Measurements from ENCODE around the gene KCTD12. TPM values are rescaled to one million over a fixed set of nuclear protein-coding genes. Genes with fewer than 3 reads are reported as not detected.

The KCTD12 gene
- total RNA-seq, 1 donor, result 29.1 TPM

DNA sequence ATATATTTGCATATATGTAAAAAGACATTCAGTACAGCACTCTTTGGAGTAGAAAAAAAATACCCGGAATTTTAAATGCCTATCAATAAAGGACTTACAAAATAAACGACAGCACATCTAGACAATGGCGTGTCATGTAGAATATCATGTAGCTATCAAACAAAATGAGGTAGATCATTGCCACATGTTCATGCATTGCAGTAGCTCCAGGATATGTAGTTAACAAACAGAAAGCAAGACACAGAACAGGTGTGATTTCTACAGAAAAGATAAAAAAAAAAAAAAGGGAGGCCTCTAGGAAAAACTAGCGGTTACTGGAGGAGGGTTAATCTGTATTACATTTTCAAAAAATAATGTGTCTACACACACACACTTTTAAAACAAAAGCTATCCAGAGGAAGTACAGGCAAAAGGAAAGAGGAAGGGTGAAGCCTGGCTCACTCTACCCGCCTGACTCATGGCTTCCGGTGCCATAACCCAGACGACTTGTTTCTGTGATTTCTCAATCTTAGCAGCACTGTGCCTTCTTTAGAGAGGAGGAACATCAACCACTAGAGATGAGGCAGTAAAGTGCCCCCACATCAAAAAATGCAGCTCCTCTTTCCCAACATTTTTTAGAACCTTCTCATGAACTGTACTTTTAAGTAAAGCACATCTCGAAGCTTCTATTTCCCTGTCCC is 6.9 kb downstream of the KCTD12 start:
- Histone ChIP-seq H3K27me3 (ENCODE audit: insufficient read depth, low read length) (no peaks in the 10 kb centered on the region), H3K9me3 (ENCODE audit: low read depth, low read length) (no peaks in the 10 kb centered on the region), H3K4me3 (ENCODE audit: low read length) (no peak overlapping the region), H3K4me1 (ENCODE audit: insufficient read depth, low read length) (peaks cover 38% of the 10 kb centered on the region)

GRCh38 chr13:76878043-76878442 is 8.2 kb downstream of the KCTD12 start:
- Histone ChIP-seq H3K4me3 (ENCODE audit: low read length) (no peak overlapping the region), H3K4me1 (ENCODE audit: insufficient read depth, low read length) (peaks cover 40% of the 10 kb centered on the region), H3K27me3 (ENCODE audit: insufficient read depth, low read length) (no peaks in the 10 kb centered on the region)

GRCh38 chr13:76875271-76875815 is 10.9 kb downstream of the KCTD12 start:
- no peak overlapping the region for H3K4me3 ChIP-seq (ENCODE audit: low read length)
- peaks cover 34% of the 10 kb centered on the region for H3K4me1 ChIP-seq (ENCODE audit: insufficient read depth, low read length)
- H3K27me3 ChIP-seq (ENCODE audit: insufficient read depth, low read length), result peaks cover 2% of the 10 kb centered on the region
- H3K9me3 ChIP-seq (ENCODE audit: low read depth, low read length), result no peaks in the 10 kb centered on the region

More at GRCh38 chr13:76878043-76878442, 8.2 kb downstream of the KCTD12 start:
- no peaks in the 10 kb centered on the region for H3K9me3 ChIP-seq (ENCODE audit: low read depth, low read length)

DNA sequence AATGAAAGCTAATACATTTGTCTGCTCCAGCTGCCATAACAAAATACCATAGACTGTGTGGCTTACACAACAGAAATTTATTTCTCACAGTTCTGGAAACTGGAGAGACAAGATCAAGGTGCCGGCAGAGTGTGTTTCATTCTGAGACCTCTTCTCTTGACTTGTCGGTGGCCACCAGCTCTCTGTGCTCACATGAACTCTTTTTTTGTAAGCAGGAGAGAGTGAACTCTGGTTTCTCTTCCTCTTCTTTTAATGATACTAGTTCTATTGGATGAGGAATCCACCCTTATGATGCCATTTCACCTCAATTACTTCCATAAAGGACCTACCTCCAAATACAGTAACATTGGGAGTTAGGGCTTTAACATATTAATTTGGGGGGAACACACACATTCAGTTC is 11.7 kb downstream of the KCTD12 start:
- no peaks in the 10 kb centered on the region for H3K9me3 ChIP-seq (ENCODE audit: low read depth, low read length)
- H3K4me1 ChIP-seq (ENCODE audit: insufficient read depth, low read length), result peaks cover 28% of the 10 kb centered on the region
- H3K27me3 ChIP-seq (ENCODE audit: insufficient read depth, low read length), result peaks cover 2% of the 10 kb centered on the region
- no peak overlapping the region for H3K4me3 ChIP-seq (ENCODE audit: low read length)

DNA sequence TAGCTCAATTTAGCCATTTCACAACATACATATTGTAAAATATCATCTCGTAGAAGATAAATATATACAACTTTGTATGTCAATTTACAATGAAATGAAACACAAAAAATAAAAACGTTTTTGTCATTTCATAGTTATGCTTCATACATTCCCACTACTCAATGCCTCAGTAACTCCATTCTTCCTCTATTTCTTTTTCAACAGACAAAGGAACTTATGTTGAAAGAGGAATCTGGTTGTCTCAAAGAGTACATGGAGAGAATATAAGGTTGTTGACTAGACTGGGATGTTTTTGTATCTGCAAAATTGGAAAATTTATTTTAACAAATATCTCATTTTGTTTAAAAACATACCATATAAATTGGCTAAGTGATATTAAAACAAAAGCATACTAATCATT is 12.8 kb downstream of the KCTD12 start:
- Histone ChIP-seq H3K4me1 (ENCODE audit: insufficient read depth, low read length) (peaks cover 17% of the 10 kb centered on the region), H3K27me3 (ENCODE audit: insufficient read depth, low read length) (peaks cover 2% of the 10 kb centered on the region)

GRCh38 chr13:76872675-76873074 is 13.5 kb downstream of the KCTD12 start:
- H3K9me3 ChIP-seq (ENCODE audit: low read depth, low read length), result no peaks in the 10 kb centered on the region
- no peak overlapping the region for H3K4me3 ChIP-seq (ENCODE audit: low read length)
- peaks cover 10% of the 10 kb centered on the region for H3K4me1 ChIP-seq (ENCODE audit: insufficient read depth, low read length)

More for the DNA sequence above, 12.8 kb downstream of the KCTD12 start:
- H3K4me3 ChIP-seq (ENCODE audit: low read length), result no peak overlapping the region
- H3K9me3 ChIP-seq (ENCODE audit: low read depth, low read length), result no peaks in the 10 kb centered on the region

GRCh38 chr13:76871432-76871831 is 14.8 kb downstream of the KCTD12 start:
- Histone ChIP-seq H3K9me3 (ENCODE audit: low read depth, low read length) (no peaks in the 10 kb centered on the region), H3K4me3 (ENCODE audit: low read length) (no peak overlapping the region), H3K4me1 (ENCODE audit: insufficient read depth, low read length) (peaks cover 9% of the 10 kb centered on the region), H3K27me3 (ENCODE audit: insufficient read depth, low read length) (peaks cover 2% of the 10 kb centered on the region)

More at GRCh38 chr13:76872675-76873074, 13.5 kb downstream of the KCTD12 start:
- H3K27me3 ChIP-seq (ENCODE audit: insufficient read depth, low read length), result peaks cover 2% of the 10 kb centered on the region

GRCh38 chr13:76868371-76868770 is 17.8 kb downstream of the KCTD12 start:
- Histone ChIP-seq H3K4me1 (ENCODE audit: insufficient read depth, low read length) (no peaks in the 10 kb centered on the region), H3K27me3 (ENCODE audit: insufficient read depth, low read length) (peaks cover 6% of the 10 kb centered on the region), H3K9me3 (ENCODE audit: low read depth, low read length) (no peaks in the 10 kb centered on the region), H3K4me3 (ENCODE audit: low read length) (no peak overlapping the region)

DNA sequence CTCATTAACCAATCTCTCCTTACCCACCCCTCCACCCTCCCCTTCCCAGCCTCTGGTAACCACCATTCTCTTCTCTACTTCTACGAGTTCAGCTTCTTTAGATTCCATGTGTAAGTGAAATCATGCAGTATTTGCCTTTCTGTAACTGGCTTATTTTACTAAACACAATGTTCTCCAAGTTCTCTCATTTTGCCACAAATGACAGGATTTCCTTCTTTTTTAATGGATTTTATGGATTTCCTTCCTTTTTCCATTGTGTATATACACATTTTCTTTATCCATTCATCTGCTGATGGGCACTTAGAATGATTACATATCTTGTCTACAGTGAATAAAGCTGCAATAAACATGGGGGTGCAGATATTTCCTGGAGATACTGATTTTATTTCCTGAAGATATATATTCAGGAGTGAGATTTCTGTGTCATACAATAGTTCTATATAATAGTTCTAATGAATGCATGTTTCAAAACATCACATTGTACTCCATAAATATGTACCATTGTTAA is 20.2 kb downstream of the KCTD12 start:
- no peak overlapping the region for H3K4me3 ChIP-seq (ENCODE audit: low read length)
- H3K4me1 ChIP-seq (ENCODE audit: insufficient read depth, low read length), result no peaks in the 10 kb centered on the region
- H3K27me3 ChIP-seq (ENCODE audit: insufficient read depth, low read length), result peaks cover 4% of the 10 kb centered on the region
- no peaks in the 10 kb centered on the region for H3K9me3 ChIP-seq (ENCODE audit: low read depth, low read length)

DNA sequence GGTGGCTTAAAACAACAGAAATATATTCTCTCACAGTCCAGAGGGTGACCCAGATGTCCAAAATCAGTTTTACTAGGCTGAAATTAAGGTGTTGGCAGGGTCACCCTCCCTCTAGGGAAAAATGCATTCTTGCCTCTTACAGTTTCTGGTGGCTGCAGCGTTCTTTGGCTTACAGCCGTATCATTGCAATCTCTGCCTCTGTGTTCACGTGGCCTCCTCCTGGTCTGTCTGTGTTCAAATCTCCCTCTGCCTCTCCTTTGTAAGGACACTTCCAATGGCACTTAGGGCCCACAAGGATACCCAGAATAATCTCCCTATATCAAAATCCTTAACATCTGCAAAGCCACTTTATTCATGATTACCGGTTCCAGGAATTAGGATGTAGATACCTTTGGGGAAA is 21.1 kb downstream of the KCTD12 start:
- H3K4me1 ChIP-seq (ENCODE audit: insufficient read depth, low read length), result no peaks in the 10 kb centered on the region
- peaks cover 4% of the 10 kb centered on the region for H3K27me3 ChIP-seq (ENCODE audit: insufficient read depth, low read length)
- H3K4me3 ChIP-seq (ENCODE audit: low read length), result no peak overlapping the region
- H3K9me3 ChIP-seq (ENCODE audit: low read depth, low read length), result no peaks in the 10 kb centered on the region

DNA sequence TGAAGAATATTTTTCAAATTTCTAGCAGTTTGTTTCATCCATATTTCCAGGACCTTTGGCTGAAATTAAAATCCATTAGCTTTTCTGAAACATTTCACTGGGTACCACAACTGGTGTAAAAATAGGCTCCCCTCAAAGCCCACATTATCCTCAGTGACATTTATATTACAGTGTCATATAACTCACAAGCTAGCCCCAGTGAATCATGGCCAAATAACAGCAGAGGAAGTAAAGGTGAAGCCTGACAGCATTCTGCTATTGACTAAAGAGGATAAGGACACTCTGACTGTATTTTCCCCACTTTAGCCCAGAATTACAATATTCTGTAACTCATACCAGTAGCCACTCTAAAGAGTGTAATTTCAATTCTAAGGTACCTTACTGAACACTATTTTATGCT is 21.9 kb downstream of the KCTD12 start:
- Histone ChIP-seq H3K27me3 (ENCODE audit: insufficient read depth, low read length) (peaks cover 4% of the 10 kb centered on the region), H3K9me3 (ENCODE audit: low read depth, low read length) (no peaks in the 10 kb centered on the region), H3K4me3 (ENCODE audit: low read length) (no peak overlapping the region), H3K4me1 (ENCODE audit: insufficient read depth, low read length) (no peaks in the 10 kb centered on the region)

DNA sequence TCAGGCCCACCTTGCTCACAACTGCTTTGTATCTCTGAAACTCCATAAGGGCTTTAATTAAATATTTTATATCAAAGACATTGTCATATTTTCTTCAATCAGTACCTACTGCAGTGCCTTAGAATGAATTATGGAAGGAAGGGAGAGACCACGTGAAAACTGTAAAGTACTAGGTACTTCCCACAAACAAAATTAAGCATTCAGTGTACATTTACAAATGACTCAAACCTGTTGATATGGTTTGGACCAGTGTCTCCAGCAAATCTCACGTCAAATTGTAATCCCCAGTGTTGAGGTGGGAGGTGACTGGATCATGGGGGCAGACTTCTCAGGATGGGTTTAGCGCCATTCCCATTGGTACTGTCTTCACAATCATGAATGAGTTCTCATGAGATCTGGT is 23.2 kb downstream of the KCTD12 start:
- Histone ChIP-seq H3K27me3 (ENCODE audit: insufficient read depth, low read length) (peaks cover 4% of the 10 kb centered on the region), H3K9me3 (ENCODE audit: low read depth, low read length) (no peaks in the 10 kb centered on the region), H3K4me1 (ENCODE audit: insufficient read depth, low read length) (no peaks in the 10 kb centered on the region), H3K4me3 (ENCODE audit: low read length) (no peak overlapping the region)

- Histone ChIP-seq H3K4me3 (ENCODE audit: low read length) (no peak overlapping the region), H3K27me3 (ENCODE audit: insufficient read depth, low read length) (peaks cover 4% of the 10 kb centered on the region), H3K4me1 (ENCODE audit: insufficient read depth, low read length) (no peaks in the 10 kb centered on the region), H3K9me3 (ENCODE audit: low read depth, low read length) (no peaks in the 10 kb centered on the region)
These were observed 24.3 kb downstream of the KCTD12 start for GRCh38 chr13:76861859-76862258.

GRCh38 chr13:76860706-76861105 is 25.5 kb downstream of the KCTD12 start:
- Histone ChIP-seq H3K27me3 (ENCODE audit: insufficient read depth, low read length) (no peaks in the 10 kb centered on the region), H3K4me1 (ENCODE audit: insufficient read depth, low read length) (no peaks in the 10 kb centered on the region), H3K9me3 (ENCODE audit: low read depth, low read length) (no peaks in the 10 kb centered on the region), H3K4me3 (ENCODE audit: low read length) (no peak overlapping the region)

GRCh38 chr13:76854894-76855293 is 31.3 kb downstream of the KCTD12 start:
- H3K27me3 ChIP-seq (ENCODE audit: insufficient read depth, low read length), result no peaks in the 10 kb centered on the region
- H3K4me1 ChIP-seq (ENCODE audit: insufficient read depth, low read length), result no peaks in the 10 kb centered on the region
- no peaks in the 10 kb centered on the region for H3K9me3 ChIP-seq (ENCODE audit: low read depth, low read length)
- no peak overlapping the region for H3K4me3 ChIP-seq (ENCODE audit: low read length)
